ENCODE results near the gene GABRG3.

- TF ChIP-seq CTCF (IDR thresholded peaks at IDR 0.05; ENCODE audit: insufficient read depth, low read depth, low read length) (no peak), EZH2 (IDR thresholded peaks at IDR 0.05; ENCODE audit: insufficient read depth, low read length) (no peak)
Observed at GRCh38 chr15:27232876-27233275, 261.9 kb downstream of the GABRG3 start.

Measured in astrocyte (in vitro differentiated cells and primary cell).